IPS DF 6.9 (cell line): ENCODE data around the gene PLCL1.
"Not testable (repeated sequence)": the region's sequence is repeated elsewhere in the genome, so short reads cannot be mapped to it uniquely, and the experiment has no call there.

Experiments
- DNase-seq: peaks from one replicate; pipeline ENCODE4 v3.0.0-alpha.2; 2013; ENCODE audit warnings: low read depth, low spot score
- H3K27ac ChIP-seq: one replicate; pipeline ENCODE4 v1.5.1; 2013; ENCODE audit warnings: low read length, control low read depth
- H3K27me3 ChIP-seq: 2 replicates; pipeline ENCODE4 v1.6.1; 2013; ENCODE audit warnings: mild to moderate bottlenecking, low read length; ENCODE audit not compliant: control insufficient read depth, insufficient read depth
- H3K36me3 ChIP-seq: 2 replicates; pipeline ENCODE4 v1.6.1; 2013; ENCODE audit warnings: low read length; ENCODE audit not compliant: control insufficient read depth, insufficient read depth
- H3K4me1 ChIP-seq: 2 replicates; pipeline ENCODE4 v1.6.1; 2013; ENCODE audit warnings: low read length; ENCODE audit not compliant: control insufficient read depth, insufficient read depth
- H3K4me3 ChIP-seq: 2 replicates; pipeline ENCODE4 v1.5.1; 2013; ENCODE audit warnings: mild to moderate bottlenecking, low read length
- H3K9me3 ChIP-seq: 2 replicates; pipeline ENCODE4 v1.6.1; 2013; ENCODE audit warnings: low read length, inconsistent platforms; ENCODE audit not compliant: control insufficient read depth, insufficient read depth
- WGBS: extraction: QIAGEN DNeasy Blood & Tissue Kit; methylation state at CpG from one replicate; pipeline ENCODE4 v1.1.7; 2013; ENCODE audit warnings: mixed read lengths, missing lambda C conversion rate; ENCODE audit not compliant: insufficient read length, insufficient coverage; 5-methylcytosine and 5-hydroxymethylcytosine counted together

Gene PLCL1

DNA sequence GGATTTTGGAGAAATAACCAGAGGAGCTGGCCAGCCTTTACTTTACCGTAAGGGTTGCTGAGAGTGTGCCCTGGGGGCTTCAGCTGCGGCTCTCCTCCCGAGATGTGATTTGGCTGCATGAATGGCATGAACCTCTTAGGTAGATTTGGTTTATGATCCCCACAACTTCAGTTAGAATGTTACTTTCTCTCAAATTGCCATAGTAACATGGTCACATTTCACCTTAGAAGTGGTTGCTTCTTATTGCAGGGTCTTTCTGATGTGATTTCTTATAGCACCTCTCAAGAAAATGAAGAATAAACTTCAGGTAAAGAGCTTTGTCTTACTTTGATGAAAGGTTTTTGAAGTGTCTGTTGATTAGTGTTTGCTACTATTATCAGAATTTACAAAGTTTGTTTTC is 5.6 kb downstream of the PLCL1 start:
- Histone ChIP-seq H3K36me3 (no peaks in the 10 kb centered on the region), H3K9me3 (no peaks in the 10 kb centered on the region), H3K27ac (no peak overlapping the region), H3K27me3 (peaks cover 11% of the 10 kb centered on the region), H3K4me3 (no peak overlapping the region), H3K4me1 (no peaks in the 10 kb centered on the region)
- DNase-seq = no peak
- WGBS = no CpG with 5 or more reads among the region's 3 CpGs

DNA sequence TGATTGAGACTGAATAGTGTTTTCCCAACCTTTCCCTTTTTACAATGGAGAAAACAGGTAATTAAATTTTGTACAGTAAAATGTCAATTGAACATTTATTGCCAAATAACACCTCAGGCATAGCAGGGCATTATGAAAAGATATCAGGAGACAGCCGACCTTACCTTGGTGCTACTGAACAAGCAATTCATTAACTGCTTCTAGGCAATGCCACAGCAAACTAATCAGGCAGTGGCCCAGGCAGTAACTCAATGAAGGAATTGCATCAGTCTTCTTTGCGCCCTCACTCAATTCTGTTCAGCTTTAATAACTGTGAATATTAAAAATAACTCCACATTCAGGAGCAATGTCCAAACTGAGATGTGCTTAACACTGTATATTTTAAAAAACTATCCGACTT is 6.1 kb downstream of the PLCL1 start:
- Histone ChIP-seq H3K36me3 (no peaks in the 10 kb centered on the region), H3K9me3 (no peaks in the 10 kb centered on the region), H3K4me3 (no peak overlapping the region), H3K4me1 (no peaks in the 10 kb centered on the region), H3K27me3 (peaks cover 7% of the 10 kb centered on the region), H3K27ac (no peak overlapping the region)
- no peak for DNase-seq
- no CpG with 5 or more reads among the region's 3 CpGs for WGBS

DNA sequence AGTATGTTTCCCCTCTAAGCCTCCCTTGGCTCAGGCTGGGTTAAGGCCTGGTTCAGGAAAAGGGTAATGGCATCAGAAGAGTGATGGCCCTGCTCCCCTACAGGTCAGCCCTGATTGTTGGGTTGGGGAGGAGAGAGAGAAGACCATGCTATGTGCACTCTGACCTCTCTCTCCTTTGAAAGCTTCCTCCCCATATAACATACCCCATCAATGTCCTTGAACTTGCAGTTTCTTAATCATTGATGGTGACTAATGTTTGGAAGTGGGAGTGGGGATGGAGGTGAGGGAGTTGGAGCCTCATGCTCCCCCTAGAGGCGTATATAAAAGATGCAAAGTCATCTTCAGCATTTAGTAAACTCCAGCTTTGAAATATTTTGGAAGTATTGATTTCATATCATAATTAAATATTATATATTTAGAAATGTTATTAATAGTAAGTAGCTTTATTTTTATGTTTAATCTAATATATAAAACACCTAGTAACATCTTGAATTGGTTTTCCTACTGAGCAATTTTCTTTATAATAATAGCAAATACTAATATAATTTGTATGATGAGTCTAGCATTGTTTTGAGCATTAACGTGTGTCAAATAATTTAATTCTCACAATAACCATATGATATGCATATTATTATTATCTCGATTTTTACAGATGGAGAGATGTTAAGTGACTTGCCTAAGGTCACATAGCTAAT is 8.8 kb downstream of the PLCL1 start:
- Histone ChIP-seq H3K36me3 (no peaks in the 10 kb centered on the region), H3K4me1 (no peaks in the 10 kb centered on the region), H3K27ac (no peak overlapping the region), H3K4me3 (no peak overlapping the region), H3K9me3 (no peaks in the 10 kb centered on the region), H3K27me3 (no peaks in the 10 kb centered on the region)
- no peak for DNase-seq
- no CpG with 5 or more reads among the region's 3 CpGs for whole genome bisulfite sequencing

DNA sequence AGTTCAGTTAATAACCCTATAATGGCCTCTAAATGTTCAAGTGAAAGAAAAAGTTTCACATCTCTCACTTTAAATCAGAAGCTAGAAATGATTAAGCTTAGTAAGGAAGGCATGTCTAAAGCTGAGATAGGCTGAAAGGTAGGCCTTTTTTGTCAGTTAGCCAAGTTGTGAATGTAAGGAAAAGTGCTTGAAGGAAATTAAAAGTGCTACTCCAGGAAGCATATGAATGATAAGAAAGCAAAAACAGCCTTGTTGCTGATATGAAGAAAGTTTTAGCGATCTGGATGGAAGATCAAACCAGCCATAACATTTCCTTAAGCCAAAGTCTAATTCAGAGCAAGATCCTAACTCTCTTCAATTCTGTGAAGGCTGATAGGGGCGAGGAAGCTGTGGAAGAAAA is 10.1 kb downstream of the PLCL1 start:
- no peak overlapping the region for H3K27ac ChIP-seq
- H3K36me3 ChIP-seq = no peaks in the 10 kb centered on the region
- no CpG with 5 or more reads among the region's 2 CpGs for WGBS
- H3K9me3 ChIP-seq = no peaks in the 10 kb centered on the region
- no peak for DNase-seq
- no peaks in the 10 kb centered on the region for H3K4me1 ChIP-seq
- H3K27me3 ChIP-seq = no peaks in the 10 kb centered on the region
- H3K4me3 ChIP-seq = no peak overlapping the region

DNA sequence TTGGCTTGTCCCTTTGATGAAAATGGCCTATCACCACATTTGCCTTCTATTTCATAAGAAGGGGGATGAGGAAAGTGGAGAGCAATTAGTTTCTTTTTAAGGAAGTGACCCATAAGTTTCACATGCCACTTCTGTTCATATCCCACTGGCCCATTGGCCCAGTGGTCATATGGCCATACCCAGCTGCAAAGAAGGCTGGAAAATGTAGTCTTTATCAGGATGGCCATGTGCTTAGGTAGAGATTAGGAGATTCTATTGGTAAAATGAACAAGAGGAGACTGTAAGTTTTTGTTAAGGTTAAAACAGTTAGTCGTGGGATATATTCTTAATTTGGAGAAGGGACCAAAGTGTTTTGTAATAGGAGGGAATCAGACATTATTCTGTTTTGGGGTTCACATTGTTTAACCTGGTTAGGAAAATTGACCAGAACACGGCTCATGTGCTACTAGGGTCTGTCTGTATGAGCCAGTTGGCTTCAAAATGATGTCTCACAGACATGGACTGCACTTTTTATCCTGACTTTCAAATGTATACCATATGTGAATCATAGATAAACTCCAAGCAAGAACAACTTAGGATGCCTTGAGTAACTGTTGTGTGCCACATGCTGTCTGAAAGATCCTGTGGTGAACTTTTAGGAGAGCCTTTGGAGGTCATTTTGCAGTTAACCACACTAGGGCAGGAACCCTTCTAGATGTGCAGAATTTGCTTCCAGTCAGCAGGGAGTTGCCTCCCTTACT is 17.3 kb downstream of the PLCL1 start:
- Histone ChIP-seq H3K27me3 (no peaks in the 10 kb centered on the region), H3K9me3 (no peaks in the 10 kb centered on the region), H3K4me3 (no peak overlapping the region), H3K4me1 (no peaks in the 10 kb centered on the region), H3K27ac (no peak overlapping the region), H3K36me3 (no peaks in the 10 kb centered on the region)
- WGBS = no CpG with 5 or more reads among the region's 2 CpGs
- DNase-seq = no peak

DNA sequence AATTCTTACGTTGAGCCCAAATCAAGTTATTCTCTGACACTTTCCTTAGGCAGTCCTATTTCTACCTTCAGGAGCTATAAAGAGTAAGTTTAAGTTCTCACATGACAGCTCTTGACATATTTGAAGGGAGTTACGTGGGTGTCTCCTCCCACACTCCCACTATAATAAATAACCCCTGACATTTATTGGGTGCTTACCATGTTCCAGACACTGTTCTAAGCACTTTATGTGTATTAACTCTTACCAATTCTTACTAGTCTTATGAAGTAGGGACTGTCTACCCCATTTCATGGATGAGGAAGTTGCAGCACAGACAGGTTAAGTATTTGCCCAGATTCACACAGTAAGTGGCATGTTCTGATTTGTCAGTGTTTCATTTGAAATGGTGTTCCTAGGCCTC is 17.9 kb downstream of the PLCL1 start:
- H3K4me3 ChIP-seq = no peak overlapping the region
- no peak for DNase-seq
- H3K9me3 ChIP-seq = no peaks in the 10 kb centered on the region
- H3K4me1 ChIP-seq = no peaks in the 10 kb centered on the region
- no CpG with 5 or more reads among the region's 2 CpGs for WGBS
- H3K27me3 ChIP-seq = no peaks in the 10 kb centered on the region
- no peak overlapping the region for H3K27ac ChIP-seq
- no peaks in the 10 kb centered on the region for H3K36me3 ChIP-seq

DNA sequence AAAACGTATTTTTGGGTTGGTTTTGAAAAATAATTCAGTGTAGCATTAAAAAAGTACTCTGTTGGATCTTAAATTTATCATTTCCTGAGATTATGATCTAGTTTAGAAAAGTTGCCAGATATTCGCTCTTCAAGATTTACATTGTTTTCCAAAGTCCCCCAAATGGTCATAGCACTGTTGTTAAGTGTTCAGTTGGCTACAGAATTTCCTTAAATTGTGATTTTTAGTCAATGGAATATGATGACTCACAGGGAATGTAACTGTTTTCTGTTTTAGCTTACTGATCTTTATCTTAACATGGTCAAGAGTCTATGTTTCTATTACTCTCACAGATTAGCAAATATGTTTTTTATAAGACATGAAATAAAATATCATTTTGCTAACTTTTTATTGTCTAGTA is 23.2 kb downstream of the PLCL1 start:
- no peaks in the 10 kb centered on the region for H3K36me3 ChIP-seq
- no peaks in the 10 kb centered on the region for H3K9me3 ChIP-seq
- no peak overlapping the region for H3K27ac ChIP-seq
- no peaks in the 10 kb centered on the region for H3K27me3 ChIP-seq
- DNase-seq = no peak
- H3K4me1 ChIP-seq = no peaks in the 10 kb centered on the region
- WGBS = 100% methylated on average over 1 of the region's 2 CpGs
- H3K4me3 ChIP-seq = no peak overlapping the region

DNA sequence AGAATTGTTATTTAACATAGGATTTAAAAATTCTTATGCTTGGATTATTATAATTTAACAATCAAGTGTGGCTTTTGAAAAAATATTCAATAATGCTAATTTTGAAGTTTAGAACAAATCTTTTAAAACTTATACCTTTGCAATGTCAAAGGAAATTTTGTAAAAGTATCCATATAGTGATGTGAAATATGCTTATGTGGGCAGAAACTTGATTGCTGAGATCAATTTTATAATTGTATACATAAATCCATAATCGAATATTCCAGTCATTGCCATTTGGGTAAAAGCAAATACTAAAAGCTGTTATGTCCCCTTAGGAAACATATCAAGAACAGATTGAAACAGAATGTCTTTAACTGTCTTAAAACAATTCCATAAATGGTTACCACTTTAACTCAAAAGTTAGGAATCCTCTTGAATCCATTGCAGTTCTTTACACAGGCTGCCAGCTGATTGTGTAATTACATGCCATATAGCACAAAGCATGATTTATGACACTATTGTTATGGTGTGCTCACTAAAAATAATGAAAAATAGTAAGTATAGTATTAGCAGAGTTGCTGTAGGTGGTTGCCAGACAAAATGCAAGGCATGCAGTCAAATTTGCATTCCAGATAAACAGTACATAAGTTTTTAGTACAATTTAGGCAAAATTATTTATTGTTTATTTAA is 24.2 kb downstream of the PLCL1 start:
- no peaks in the 10 kb centered on the region for H3K9me3 ChIP-seq
- no peak overlapping the region for H3K4me3 ChIP-seq
- H3K4me1 ChIP-seq = no peaks in the 10 kb centered on the region
- no CpG with 5 or more reads among the region's 1 CpG for WGBS
- H3K27me3 ChIP-seq = no peaks in the 10 kb centered on the region
- H3K27ac ChIP-seq = no peak overlapping the region
- no peaks in the 10 kb centered on the region for H3K36me3 ChIP-seq
- no peak for DNase-seq

DNA sequence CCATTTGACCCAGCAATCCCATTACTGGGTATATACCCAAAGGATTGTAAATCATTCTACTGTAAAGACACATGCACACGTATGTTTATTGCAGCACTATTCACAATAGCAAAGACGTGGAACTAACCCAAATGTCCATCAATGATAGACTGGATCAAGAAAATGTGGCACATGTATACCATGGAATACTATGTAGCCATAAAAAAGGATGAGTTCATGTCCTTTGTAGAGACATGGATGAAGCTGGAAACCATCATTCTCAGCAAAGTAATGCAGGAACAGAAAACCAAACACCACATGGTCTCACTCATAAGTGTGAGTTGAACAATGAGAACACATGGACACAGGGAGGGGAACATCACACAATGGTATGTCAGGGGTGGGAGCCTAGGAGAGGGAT is 30.4 kb downstream of the PLCL1 start:
- not testable (repeated sequence) for H3K4me3 ChIP-seq, H3K4me1 ChIP-seq, H3K36me3 ChIP-seq, DNase-seq, H3K27me3 ChIP-seq, H3K27ac ChIP-seq, H3K9me3 ChIP-seq
- no CpG with 5 or more reads among the region's 2 CpGs for WGBS

DNA sequence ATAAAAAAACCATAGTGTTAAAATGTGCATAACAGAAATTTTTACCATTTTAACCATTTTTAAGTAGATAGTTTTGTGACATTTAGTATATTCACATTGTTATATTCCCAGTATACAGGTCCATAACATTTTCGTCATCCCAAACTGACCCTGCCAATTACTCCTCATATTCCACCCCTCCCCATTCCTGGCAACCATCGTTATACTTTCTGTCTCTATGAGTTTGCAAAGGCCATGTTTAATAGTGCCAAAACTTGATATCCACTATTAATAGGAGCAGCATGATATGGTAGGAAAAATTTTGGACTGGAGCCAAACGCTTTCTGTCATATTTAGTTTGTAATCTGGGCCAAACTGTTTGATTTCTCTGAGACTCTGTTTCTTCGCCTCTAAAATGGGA is 30.9 kb downstream of the PLCL1 start:
- no peak overlapping the region for H3K4me3 ChIP-seq
- no peak for DNase-seq
- H3K9me3 ChIP-seq = no peaks in the 10 kb centered on the region
- H3K4me1 ChIP-seq = no peaks in the 10 kb centered on the region
- H3K36me3 ChIP-seq = no peaks in the 10 kb centered on the region
- WGBS = no CpG with 5 or more reads among the region's 4 CpGs
- no peaks in the 10 kb centered on the region for H3K27me3 ChIP-seq
- no peak overlapping the region for H3K27ac ChIP-seq
